Measurements from ENCODE around the gene NOC2L. TPM values are rescaled to one million over a fixed set of nuclear protein-coding genes. Genes with fewer than 3 reads are reported as not detected.
"Not testable (repeated sequence)": the region's sequence is repeated elsewhere in the genome, so short reads cannot be mapped to it uniquely, and the experiment has no call there.

The NOC2L gene
- total RNA-seq, 1 experiment from 2014 or later, result 214 TPM

DNA sequence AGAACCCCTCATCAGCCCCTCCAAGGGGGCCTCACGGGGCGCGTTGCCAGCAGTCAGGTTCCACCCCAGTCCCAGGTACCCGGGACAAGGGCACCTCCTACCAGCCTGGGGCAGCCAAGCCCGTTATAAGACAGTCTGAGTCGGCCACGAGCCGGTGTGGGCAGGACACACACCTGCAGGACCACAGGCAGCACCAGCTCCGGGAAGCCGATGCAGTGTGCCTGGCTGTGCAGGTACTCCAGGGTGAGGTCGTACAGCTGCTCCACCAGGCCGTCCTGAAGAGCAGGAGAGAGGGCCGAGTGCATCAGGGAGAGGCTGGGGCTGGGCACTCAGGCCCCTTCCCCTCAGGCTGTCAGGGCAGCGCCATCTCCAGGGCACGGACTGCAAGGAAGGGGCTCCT is 11.1 kb downstream of the NOC2L start:
- H3K27me3 ChIP-seq (replicated peaks; ENCODE audit: insufficient read depth, low read depth, low read length, poor library complexity), result no peaks in the 10 kb centered on the region
- no peak for DNase-seq (ENCODE audit: low spot score)
- no peak overlapping the region for H3K27ac ChIP-seq (ENCODE audit: low read depth, low read length, poor library complexity, severe bottlenecking)
- peaks cover 71% of the 10 kb centered on the region for H3K36me3 ChIP-seq (ENCODE audit: insufficient read depth, low read length, poor library complexity, severe bottlenecking)
- no TSS peak for BruUV-seq (replicated peaks)
- intact Hi-C loops (cut with micrococcal nuclease; ENCODE audit: unreplicated experiment), result no loop called here
- H3K4me1 ChIP-seq (ENCODE audit: insufficient read depth, low read length, poor library complexity, severe bottlenecking), result peaks cover 24% of the 10 kb centered on the region
- CTCF ChIA-PET, result no interaction called here
- no peaks in the 10 kb centered on the region for H3K9me3 ChIP-seq (ENCODE audit: low read depth, low read length, poor library complexity, severe bottlenecking)
- TF ChIP-seq, protein P1, sequence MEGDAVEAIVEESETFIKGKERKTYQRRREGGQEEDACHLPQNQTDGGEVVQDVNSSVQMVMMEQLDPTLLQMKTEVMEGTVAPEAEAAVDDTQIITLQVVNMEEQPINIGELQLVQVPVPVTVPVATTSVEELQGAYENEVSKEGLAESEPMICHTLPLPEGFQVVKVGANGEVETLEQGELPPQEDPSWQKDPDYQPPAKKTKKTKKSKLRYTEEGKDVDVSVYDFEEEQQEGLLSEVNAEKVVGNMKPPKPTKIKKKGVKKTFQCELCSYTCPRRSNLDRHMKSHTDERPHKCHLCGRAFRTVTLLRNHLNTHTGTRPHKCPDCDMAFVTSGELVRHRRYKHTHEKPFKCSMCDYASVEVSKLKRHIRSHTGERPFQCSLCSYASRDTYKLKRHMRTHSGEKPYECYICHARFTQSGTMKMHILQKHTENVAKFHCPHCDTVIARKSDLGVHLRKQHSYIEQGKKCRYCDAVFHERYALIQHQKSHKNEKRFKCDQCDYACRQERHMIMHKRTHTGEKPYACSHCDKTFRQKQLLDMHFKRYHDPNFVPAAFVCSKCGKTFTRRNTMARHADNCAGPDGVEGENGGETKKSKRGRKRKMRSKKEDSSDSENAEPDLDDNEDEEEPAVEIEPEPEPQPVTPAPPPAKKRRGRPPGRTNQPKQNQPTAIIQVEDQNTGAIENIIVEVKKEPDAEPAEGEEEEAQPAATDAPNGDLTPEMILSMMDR (conservative IDR thresholded peaks at IDR 0.05; ENCODE audit: low read depth, low read length), result no peak; the same call in 1 of the 2 replicates
- no peak for TF ChIP-seq EZH2 (IDR thresholded peaks at IDR 0.05; ENCODE audit: borderline replicate concordance, low read depth, low read length, poor library complexity, severe bottlenecking)
- H3K4me3 ChIP-seq (ENCODE audit: low read depth, low read length, poor library complexity, severe bottlenecking), result no peak overlapping the region
- POLR2A ChIA-PET (ENCODE audit: low non-redundant PET), result no interaction called here

DNA sequence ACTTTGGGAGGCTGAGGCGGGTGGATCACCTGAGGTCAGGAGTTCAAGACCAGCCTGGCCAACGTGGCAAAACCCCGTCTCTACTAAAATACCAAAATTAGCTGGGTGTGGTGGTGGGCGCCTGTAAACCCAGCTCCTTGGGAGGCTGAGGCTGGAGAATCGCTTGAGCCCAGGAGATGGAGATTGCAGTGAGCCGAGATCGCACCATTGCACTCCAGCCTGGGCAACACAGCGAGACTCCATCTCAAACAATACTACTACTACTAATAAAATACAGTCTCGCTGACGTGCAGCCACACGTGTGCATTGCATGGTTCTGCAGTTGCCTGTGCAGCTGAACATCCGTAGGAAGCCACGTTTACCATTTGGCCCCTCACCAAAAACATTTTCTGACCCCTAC is 12.2 kb downstream of the NOC2L start:
- H3K4me3 ChIP-seq (ENCODE audit: low read depth, low read length, poor library complexity, severe bottlenecking); H3K27me3 ChIP-seq (replicated peaks; ENCODE audit: insufficient read depth, low read depth, low read length, poor library complexity); H3K27ac ChIP-seq (ENCODE audit: low read depth, low read length, poor library complexity, severe bottlenecking); POLR2A ChIA-PET (ENCODE audit: low non-redundant PET); H3K9me3 ChIP-seq (ENCODE audit: low read depth, low read length, poor library complexity, severe bottlenecking); BruUV-seq (replicated peaks); DNase-seq (ENCODE audit: low spot score); intact Hi-C loops (cut with micrococcal nuclease; ENCODE audit: unreplicated experiment); CTCF ChIA-PET: not testable (repeated sequence)
- peaks cover 35% of the 10 kb centered on the region for H3K4me1 ChIP-seq (ENCODE audit: insufficient read depth, low read length, poor library complexity, severe bottlenecking)
- H3K36me3 ChIP-seq (ENCODE audit: insufficient read depth, low read length, poor library complexity, severe bottlenecking), result peaks cover 59% of the 10 kb centered on the region

DNA sequence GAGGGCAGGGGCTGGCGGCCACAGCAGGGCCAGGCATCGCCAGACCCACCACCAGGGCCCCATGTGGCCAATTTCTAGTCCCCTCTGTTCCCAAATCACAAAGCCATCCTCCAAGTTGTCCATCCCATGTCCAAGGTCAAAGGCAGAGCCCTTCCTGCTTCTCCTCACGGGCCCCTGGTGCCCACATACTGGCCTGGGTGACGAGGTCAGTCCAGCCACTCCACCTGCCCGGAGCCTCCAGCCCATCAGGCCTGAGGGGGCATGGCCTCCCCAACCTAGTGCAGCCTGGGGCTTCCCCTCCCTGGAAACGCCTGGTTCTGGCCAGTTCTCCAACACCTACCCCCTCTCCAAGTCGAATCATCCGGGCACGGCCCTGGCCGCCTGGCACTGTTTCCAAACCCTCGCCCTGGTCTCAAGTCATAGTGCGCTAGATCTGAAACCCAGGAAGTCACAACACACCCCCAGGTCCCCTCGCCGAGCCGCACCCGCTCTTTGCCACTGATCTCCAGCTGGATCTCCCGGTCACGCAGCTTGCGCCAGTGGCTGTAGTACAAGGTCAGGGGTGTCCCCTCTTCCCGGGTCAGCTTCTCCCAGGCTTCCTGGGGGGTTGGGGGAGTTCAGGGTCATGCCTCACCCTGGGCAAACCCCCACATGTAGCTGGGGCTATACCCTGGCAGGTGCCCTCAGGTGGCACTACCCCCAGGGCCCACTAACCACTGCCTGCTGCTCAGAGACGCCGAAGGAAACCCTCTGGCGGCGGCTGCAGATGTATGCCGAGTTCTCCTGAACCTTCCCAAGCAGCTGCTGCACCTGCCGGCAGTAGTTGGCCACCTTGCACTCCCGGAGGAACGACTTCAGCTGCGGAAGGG is 13.1 kb downstream of the NOC2L start:
- CTCF ChIA-PET, result no interaction called here
- TF ChIP-seq, protein P1 (conservative IDR thresholded peaks at IDR 0.05; ENCODE audit: low read depth, low read length), result no peak
- TF ChIP-seq EZH2 (IDR thresholded peaks at IDR 0.05; ENCODE audit: borderline replicate concordance, low read depth, low read length, poor library complexity, severe bottlenecking), result no peak
- BruUV-seq (replicated peaks), result no TSS peak
- POLR2A ChIA-PET (ENCODE audit: low non-redundant PET), result no interaction called here
- H3K4me3 ChIP-seq (ENCODE audit: low read depth, low read length, poor library complexity, severe bottlenecking), result no peak overlapping the region
- no peak overlapping the region for H3K27ac ChIP-seq (ENCODE audit: low read depth, low read length, poor library complexity, severe bottlenecking)
- no peak for DNase-seq (ENCODE audit: low spot score)
- peaks cover 56% of the 10 kb centered on the region for H3K36me3 ChIP-seq (ENCODE audit: insufficient read depth, low read length, poor library complexity, severe bottlenecking)
- H3K4me1 ChIP-seq (ENCODE audit: insufficient read depth, low read length, poor library complexity, severe bottlenecking), result peaks cover 44% of the 10 kb centered on the region
- intact Hi-C loops (cut with micrococcal nuclease; ENCODE audit: unreplicated experiment), result no loop called here
- H3K27me3 ChIP-seq (replicated peaks; ENCODE audit: insufficient read depth, low read depth, low read length, poor library complexity), result no peaks in the 10 kb centered on the region
- H3K9me3 ChIP-seq (ENCODE audit: low read depth, low read length, poor library complexity, severe bottlenecking), result no peaks in the 10 kb centered on the region
